Measurements from ENCODE around the gene CDIP1.

Gene CDIP1

DNA sequence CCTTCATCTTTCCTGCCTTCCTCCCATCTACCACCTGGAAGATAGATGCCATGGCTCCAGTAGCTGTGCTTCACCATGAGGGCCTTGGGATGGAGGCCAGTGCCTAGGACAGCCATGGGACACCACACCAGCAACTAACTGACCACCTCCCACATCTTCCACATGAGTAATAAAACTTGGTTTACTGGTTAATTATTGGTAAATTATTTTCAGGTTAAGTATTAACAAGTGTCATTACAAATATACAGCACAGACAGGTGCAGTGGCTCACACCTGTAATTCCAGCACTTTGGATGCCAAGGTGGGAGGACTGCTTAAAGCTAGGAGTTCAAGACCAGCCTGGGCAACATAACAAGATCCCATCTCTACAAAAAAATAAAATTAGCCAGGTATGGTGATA, 14.0 kb downstream of the CDIP1 start:
- no peak for DNase-seq (ENCODE audit: low read depth)
- no peak overlapping the region for H3K4me3 ChIP-seq (ENCODE audit: low read length)
- TF ChIP-seq, protein P1, sequence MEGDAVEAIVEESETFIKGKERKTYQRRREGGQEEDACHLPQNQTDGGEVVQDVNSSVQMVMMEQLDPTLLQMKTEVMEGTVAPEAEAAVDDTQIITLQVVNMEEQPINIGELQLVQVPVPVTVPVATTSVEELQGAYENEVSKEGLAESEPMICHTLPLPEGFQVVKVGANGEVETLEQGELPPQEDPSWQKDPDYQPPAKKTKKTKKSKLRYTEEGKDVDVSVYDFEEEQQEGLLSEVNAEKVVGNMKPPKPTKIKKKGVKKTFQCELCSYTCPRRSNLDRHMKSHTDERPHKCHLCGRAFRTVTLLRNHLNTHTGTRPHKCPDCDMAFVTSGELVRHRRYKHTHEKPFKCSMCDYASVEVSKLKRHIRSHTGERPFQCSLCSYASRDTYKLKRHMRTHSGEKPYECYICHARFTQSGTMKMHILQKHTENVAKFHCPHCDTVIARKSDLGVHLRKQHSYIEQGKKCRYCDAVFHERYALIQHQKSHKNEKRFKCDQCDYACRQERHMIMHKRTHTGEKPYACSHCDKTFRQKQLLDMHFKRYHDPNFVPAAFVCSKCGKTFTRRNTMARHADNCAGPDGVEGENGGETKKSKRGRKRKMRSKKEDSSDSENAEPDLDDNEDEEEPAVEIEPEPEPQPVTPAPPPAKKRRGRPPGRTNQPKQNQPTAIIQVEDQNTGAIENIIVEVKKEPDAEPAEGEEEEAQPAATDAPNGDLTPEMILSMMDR (conservative IDR thresholded peaks at IDR 0.05; ENCODE audit: low read length): no peak

GRCh38 chr16:4523686-4524085, 14.9 kb downstream of the CDIP1 start:
- H3K4me3 ChIP-seq (ENCODE audit: low read length): no peak overlapping the region
- TF ChIP-seq, protein P1 (conservative IDR thresholded peaks at IDR 0.05; ENCODE audit: low read length): no peak
- DNase-seq (ENCODE audit: low read depth): no peak

GRCh38 chr16:4522051-4522581, 16.5 kb downstream of the CDIP1 start:
- TF ChIP-seq, protein P1 (conservative IDR thresholded peaks at IDR 0.05; ENCODE audit: low read length): no peak
- no peak for DNase-seq (ENCODE audit: low read depth)
- no peak overlapping the region for H3K4me3 ChIP-seq (ENCODE audit: low read length)

- DNase-seq (ENCODE audit: low read depth): peak; percentile 33
- TF ChIP-seq, protein P1 (conservative IDR thresholded peaks at IDR 0.05; ENCODE audit: low read length): no peak
- no peak overlapping the region for H3K4me3 ChIP-seq (ENCODE audit: low read length)
These were observed 17.7 kb downstream of the CDIP1 start for GRCh38 chr16:4520913-4521312.

GRCh38 chr16:4519274-4520058, 19.1 kb downstream of the CDIP1 start:
- TF ChIP-seq, protein P1 (conservative IDR thresholded peaks at IDR 0.05; ENCODE audit: low read length): no peak
- H3K4me3 ChIP-seq (ENCODE audit: low read length): no peak overlapping the region
- no peak for DNase-seq (ENCODE audit: low read depth)

DNA sequence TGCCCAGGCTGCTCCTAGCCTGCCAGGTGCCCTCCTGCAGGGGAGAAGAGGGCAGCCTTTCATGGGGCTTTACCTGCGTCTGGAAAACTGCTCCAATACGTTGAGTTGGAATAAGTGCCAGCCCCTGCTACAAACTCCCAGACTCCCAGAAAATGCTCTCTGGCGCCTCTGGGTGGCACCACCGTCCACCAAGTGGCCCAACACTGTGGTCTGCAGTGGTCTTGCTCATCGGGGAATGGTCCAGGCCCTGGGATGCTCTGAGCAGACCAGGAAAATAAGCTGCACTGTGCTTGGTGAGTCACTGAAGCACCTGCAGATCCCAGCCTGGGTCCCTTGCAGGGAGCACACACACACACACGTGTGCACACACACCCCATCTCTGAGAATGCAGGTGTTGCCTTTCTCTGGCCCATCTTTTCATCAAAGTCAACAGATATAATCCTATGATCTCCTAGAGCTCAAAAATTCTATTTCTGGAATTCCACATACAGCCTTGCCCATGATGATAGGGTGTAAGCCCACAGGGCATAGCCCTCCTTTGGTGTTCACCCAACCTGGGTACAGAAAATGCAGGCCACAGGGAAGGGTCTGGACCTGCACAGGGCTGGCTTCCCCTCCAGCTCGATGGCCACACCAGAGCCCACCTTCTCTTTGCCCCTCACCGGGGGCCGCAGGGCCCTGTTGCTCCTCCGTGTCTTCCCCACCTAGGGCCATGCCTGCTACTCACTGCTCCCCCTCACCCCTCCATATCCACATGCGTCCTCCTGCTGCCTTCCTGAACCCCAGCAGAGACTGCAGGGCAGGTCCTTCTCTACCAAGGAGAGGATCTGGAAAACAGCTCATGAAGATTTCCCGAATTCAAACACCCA, 20.5 kb downstream of the CDIP1 start:
- no peak for DNase-seq (ENCODE audit: low read depth)
- TF ChIP-seq, protein P1 (conservative IDR thresholded peaks at IDR 0.05; ENCODE audit: low read length): peak; percentile 48
- H3K4me3 ChIP-seq (ENCODE audit: low read length): no peak overlapping the region

Data from AG10803 (cell line).